ENCODE measurements around the gene TFAP2C.

DNA sequence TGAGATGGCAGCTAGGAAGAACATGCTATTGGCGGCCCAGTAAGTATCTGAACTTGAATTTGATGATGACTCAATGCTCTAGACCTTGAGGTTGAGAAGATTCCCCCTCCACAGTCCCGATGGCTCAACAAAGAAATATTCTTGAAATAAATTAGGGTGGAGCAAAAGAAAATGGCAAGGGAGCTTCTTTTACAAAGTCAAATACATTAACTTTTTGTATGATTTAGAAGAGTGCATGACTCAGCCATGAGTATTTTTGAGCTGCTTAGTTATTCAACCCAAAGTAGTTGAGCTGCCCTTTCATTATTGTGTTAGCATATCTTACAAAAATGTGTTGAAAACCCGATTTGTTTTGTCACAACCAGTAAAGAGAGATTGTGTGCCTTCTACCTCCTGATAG is 7.6 kb downstream of the TFAP2C start:
- TF ChIP-seq POLR2A (IDR thresholded peaks at IDR 0.05; ENCODE audit: low read depth, low read length) (no peak), POLR2AphosphoS5 (IDR thresholded peaks at IDR 0.05; ENCODE audit: insufficient read depth, low read depth, low read length) (no peak)
- TF ChIP-seq, protein P1, sequence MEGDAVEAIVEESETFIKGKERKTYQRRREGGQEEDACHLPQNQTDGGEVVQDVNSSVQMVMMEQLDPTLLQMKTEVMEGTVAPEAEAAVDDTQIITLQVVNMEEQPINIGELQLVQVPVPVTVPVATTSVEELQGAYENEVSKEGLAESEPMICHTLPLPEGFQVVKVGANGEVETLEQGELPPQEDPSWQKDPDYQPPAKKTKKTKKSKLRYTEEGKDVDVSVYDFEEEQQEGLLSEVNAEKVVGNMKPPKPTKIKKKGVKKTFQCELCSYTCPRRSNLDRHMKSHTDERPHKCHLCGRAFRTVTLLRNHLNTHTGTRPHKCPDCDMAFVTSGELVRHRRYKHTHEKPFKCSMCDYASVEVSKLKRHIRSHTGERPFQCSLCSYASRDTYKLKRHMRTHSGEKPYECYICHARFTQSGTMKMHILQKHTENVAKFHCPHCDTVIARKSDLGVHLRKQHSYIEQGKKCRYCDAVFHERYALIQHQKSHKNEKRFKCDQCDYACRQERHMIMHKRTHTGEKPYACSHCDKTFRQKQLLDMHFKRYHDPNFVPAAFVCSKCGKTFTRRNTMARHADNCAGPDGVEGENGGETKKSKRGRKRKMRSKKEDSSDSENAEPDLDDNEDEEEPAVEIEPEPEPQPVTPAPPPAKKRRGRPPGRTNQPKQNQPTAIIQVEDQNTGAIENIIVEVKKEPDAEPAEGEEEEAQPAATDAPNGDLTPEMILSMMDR (IDR thresholded peaks at IDR 0.05; ENCODE audit: extremely low read depth in 1 of 2, insufficient read depth in 1 of 2, low read depth in 1 of 2, low read length in 2 of 2): no peak

Data from endothelial cell of umbilical vein (primary cell).